Osteoblast (primary cell): Measurements from ENCODE around the gene RFX2. TPM values are rescaled to one million over a fixed set of nuclear protein-coding genes. Genes with fewer than 3 reads are reported as not detected.

ENCODE experiments used
- DNase-seq: peaks from one replicate; pipeline ENCODE4 v3.0.0; 2011; ENCODE audit warnings: low spot score, mixed read lengths; ENCODE audit not compliant: insufficient read length; ENCODE audit errors: missing footprints
- H2AFZ ChIP-seq: 2 replicates; pipeline ENCODE4 v1.6.0; 2011; ENCODE audit warnings: mild to moderate bottlenecking, low read length
- H3K27ac ChIP-seq: 2 replicates; pipeline ENCODE4 v1.5.1; 2011; ENCODE audit warnings: mild to moderate bottlenecking, low read depth, low read length, moderate library complexity
- H3K27me3 ChIP-seq: 2 replicates; pipeline ENCODE4 v1.6.0; 2012; ENCODE audit warnings: mild to moderate bottlenecking, control low read depth, inconsistent platforms, low read length, moderate library complexity; ENCODE audit not compliant: insufficient read depth
- H3K36me3 ChIP-seq: 2 replicates; pipeline ENCODE4 v1.5.1; 2011; ENCODE audit warnings: mild to moderate bottlenecking, low read length, control low read depth, moderate library complexity; ENCODE audit not compliant: insufficient read depth
- H3K4me1 ChIP-seq: 2 replicates; pipeline ENCODE4 v1.5.1; 2011; ENCODE audit warnings: mild to moderate bottlenecking, low read length, control low read depth, moderate library complexity; ENCODE audit not compliant: insufficient read depth
- H3K4me2 ChIP-seq: 2 replicates; pipeline ENCODE4 v1.6.0; 2011; ENCODE audit warnings: mild to moderate bottlenecking, low read length; ENCODE audit not compliant: insufficient read depth
- H3K4me3 ChIP-seq: fragments of 200-600 bp; sonication (generic); 3 replicates; pipeline ENCODE4 v1.5.1; 2012; ENCODE audit warnings: mild to moderate bottlenecking, low read length, inconsistent platforms; ENCODE audit not compliant: insufficient read depth
- H3K79me2 ChIP-seq: 2 replicates; pipeline ENCODE4 v1.6.0; 2012; ENCODE audit warnings: mild to moderate bottlenecking, low read length, control low read depth, inconsistent platforms; ENCODE audit not compliant: insufficient read depth
- H3K9me3 ChIP-seq: 2 replicates; pipeline ENCODE4 v1.5.1; 2011; ENCODE audit warnings: low read depth, low read length, control low read depth
- H4K20me1 ChIP-seq: 2 replicates; pipeline ENCODE4 v1.6.0; 2012; ENCODE audit warnings: mild to moderate bottlenecking, low read length, control low read depth; ENCODE audit not compliant: insufficient read depth
- total RNA-seq: library from RNA; depleted of rRNA; stranded (reverse); fragments of >200 nt; gene quantifications from 2 replicates; pipeline ENCODE4 v1.2.3, GENCODE V29; 2012
- TF ChIP-seq, protein P1 (sequence below): IDR thresholded peaks from 2 replicates; pipeline ENCODE4 v1.5.1; 2011; ENCODE audit warnings: mild to moderate bottlenecking, low read depth, low read length, moderate library complexity; ENCODE audit errors: extremely low read depth

RFX2 gene
- total RNA-seq, 1 donor = 6.2 TPM

DNA sequence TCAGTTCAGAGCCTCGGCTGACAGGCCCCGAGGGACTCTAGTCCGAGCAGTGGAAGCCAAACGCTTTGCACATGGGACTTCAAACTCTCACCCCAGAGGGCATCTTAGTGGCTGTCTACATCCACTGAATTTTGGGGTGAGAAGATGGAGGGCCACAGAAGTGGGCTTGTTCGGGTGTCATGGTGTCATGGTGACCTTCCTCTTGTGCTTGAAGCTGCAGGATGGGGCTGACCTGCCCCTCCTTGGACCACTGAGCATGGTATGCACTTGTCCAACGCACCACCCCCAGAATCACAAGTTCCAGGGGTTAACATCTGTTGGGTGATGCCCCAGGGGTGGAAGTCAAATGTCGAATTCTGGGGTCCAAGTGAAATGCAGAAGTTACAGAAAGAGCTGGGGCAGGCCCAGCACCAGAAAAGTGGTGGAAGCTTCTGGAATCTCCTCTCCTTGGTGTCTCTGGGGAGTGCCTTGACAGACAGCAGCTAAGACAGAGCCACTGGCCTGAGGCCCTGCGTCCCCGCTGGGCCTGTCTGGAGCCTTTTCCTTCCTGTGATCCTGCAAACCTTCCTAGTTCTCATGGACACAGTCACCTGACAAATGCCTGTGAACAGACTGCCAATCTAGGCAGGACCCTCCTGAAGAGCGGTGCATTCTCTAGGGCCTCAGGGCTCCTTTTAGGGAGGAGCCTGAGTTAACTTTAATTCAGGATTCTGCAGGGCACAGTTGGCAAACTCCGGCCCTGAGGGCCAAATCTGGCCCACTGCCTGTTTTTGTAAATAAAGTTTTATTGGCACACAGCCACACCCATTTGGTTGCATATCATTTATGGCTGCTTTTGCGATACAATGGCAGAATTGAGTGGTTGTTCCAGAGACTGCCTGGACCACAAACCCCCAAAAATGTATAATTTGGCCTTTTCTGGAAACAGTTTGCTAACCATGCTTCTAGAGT is 67.2 kb downstream of the RFX2 start:
- Histone ChIP-seq H2AFZ (no peak overlapping the region), H3K9me3 (no peaks in the 10 kb centered on the region), H3K4me2 (no peak overlapping the region), H3K27me3 (no peaks in the 10 kb centered on the region), H4K20me1 (no peaks in the 10 kb centered on the region), H3K4me3 (no peak overlapping the region), H3K36me3 (no peaks in the 10 kb centered on the region), H3K4me1 (no peaks in the 10 kb centered on the region), H3K27ac (no peak overlapping the region), H3K79me2 (no peaks in the 10 kb centered on the region)
- no peak for DNase-seq
- TF ChIP-seq, protein P1, sequence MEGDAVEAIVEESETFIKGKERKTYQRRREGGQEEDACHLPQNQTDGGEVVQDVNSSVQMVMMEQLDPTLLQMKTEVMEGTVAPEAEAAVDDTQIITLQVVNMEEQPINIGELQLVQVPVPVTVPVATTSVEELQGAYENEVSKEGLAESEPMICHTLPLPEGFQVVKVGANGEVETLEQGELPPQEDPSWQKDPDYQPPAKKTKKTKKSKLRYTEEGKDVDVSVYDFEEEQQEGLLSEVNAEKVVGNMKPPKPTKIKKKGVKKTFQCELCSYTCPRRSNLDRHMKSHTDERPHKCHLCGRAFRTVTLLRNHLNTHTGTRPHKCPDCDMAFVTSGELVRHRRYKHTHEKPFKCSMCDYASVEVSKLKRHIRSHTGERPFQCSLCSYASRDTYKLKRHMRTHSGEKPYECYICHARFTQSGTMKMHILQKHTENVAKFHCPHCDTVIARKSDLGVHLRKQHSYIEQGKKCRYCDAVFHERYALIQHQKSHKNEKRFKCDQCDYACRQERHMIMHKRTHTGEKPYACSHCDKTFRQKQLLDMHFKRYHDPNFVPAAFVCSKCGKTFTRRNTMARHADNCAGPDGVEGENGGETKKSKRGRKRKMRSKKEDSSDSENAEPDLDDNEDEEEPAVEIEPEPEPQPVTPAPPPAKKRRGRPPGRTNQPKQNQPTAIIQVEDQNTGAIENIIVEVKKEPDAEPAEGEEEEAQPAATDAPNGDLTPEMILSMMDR = no peak

DNA sequence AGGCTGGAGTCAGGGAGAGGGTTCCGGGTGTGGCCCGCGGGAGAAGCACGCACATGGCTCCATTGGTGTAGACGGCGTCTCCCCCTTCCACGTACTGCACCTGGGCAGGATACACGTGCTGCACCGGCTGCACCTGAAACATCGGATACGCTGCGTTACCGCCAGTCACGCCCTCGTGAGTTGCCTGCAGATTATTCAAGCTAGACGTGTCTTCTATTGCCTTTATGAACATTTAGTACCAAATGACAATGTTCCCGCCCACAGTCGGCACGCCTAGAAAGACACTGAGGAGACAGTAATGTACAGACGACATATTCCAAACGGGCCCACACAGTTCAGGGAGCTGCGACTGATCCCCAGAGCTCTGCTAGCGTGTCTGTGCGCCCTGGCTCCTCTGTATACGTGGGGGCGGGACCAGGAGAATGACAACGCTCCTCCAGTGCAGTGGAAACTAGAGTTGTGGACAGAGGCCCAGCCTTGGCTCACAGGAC is 68.3 kb downstream of the RFX2 start:
- H2AFZ ChIP-seq = no peak overlapping the region
- no peaks in the 10 kb centered on the region for H3K4me1 ChIP-seq
- no peak for DNase-seq
- no peak overlapping the region for H3K27ac ChIP-seq
- H3K4me2 ChIP-seq = no peak overlapping the region
- no peaks in the 10 kb centered on the region for H3K36me3 ChIP-seq
- H3K79me2 ChIP-seq = no peaks in the 10 kb centered on the region
- H3K27me3 ChIP-seq = no peaks in the 10 kb centered on the region
- H3K9me3 ChIP-seq = no peaks in the 10 kb centered on the region
- TF ChIP-seq, protein P1 = no peak
- H3K4me3 ChIP-seq = no peak overlapping the region
- no peaks in the 10 kb centered on the region for H4K20me1 ChIP-seq

DNA sequence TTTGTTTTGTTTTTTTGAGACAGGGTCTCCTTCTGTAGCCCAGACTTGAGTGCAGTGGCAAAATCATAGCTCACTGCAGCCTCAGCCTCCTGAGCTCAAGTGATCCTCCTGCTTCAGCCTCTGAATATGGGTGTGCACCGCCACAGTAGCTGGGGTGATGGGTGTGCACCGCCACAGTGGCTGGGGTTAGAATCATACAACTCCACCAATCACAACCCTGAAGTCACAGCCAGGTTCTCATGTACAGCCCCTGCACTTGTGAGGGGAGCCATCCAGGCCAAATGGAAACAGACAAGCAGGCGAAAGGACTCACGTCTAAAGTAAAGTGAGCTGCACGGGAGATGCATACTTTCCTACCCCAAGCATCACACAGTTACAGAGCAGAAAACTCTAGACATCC is 69.2 kb downstream of the RFX2 start:
- TF ChIP-seq, protein P1 = no peak
- no peaks in the 10 kb centered on the region for H3K27me3 ChIP-seq
- no peak overlapping the region for H3K4me3 ChIP-seq

DNA sequence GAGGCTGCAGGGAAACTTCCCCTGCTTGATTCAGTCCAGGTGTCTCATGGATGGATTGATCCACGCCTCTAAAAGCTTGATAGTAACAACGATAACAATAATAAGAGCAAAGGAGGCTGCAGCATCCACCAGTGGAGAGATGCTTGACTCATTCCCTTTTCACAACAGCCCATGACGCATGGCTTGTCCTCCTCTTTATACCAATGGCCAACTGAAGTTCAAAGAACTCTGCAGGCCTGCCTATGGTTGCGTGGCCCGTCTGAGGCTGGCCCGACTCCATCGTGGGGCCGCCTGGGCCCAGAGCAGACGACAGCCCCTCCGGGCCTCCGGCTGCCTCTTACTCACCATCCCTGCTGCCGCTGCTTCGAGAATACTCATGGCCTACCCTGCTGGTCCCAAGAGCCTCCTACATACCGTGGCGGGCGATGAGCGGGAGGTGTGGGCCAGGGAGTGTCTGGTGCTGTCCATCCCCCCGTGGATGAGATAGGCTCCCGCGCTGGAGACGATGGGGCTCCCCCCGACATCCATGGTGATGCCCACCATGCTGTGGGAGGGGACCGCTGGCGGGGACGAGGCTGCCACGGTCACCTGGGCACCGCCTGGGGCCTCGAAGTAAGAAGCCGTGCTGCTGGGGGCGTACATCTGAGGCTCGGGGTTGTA is 70.6 kb downstream of the RFX2 start:
- Histone ChIP-seq H3K9me3 (no peaks in the 10 kb centered on the region), H3K27ac (no peak overlapping the region)
- DNase-seq = no peak

More for the DNA sequence above, 69.2 kb downstream of the RFX2 start:
- Histone ChIP-seq H3K27ac (no peak overlapping the region), H3K4me2 (no peak overlapping the region), H4K20me1 (no peaks in the 10 kb centered on the region), H3K9me3 (no peaks in the 10 kb centered on the region), H3K79me2 (no peaks in the 10 kb centered on the region), H3K36me3 (no peaks in the 10 kb centered on the region), H2AFZ (no peak overlapping the region), H3K4me1 (no peaks in the 10 kb centered on the region)
- no peak for DNase-seq

More for the DNA sequence above, 70.6 kb downstream of the RFX2 start:
- H3K36me3 ChIP-seq = no peaks in the 10 kb centered on the region
- TF ChIP-seq, protein P1 = no peak
- H3K27me3 ChIP-seq = no peaks in the 10 kb centered on the region
- H4K20me1 ChIP-seq = no peaks in the 10 kb centered on the region
- no peak overlapping the region for H3K4me2 ChIP-seq
- no peak overlapping the region for H2AFZ ChIP-seq
- H3K4me3 ChIP-seq = no peak overlapping the region
- no peaks in the 10 kb centered on the region for H3K79me2 ChIP-seq
- H3K4me1 ChIP-seq = no peaks in the 10 kb centered on the region
